GM12872 (cell line): ENCODE measurements around the gene PCDHGA8.

ENCODE experiments used
- TF ChIP-seq, protein P1 (sequence below): IDR thresholded peaks from 3 replicates; pipeline ENCODE4 v1.5.1; 2011; ENCODE audit warnings: low read depth, mild to moderate bottlenecking, low read length, moderate library complexity; ENCODE audit not compliant: insufficient read depth

The PCDHGA8 gene

DNA sequence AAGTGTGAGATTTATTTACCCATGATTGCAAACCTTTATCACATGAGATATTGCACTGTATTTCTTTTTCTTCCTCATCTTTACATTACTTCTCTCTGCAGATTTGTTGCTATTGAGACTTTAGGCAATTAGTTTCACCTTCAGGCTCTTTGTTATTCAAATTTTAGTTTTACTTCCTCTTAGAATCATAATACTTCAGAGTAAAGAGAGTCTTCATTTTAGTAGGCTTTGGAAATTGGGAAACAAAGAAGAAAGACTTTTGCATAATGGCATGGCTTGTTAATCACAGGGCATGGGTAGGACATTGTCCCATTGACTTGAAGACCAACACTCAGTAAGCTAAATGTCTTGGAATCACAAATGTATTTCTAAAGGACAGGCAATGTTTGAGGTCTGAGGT is 29.7 kb upstream of the PCDHGA8 start:
- TF ChIP-seq, protein P1, sequence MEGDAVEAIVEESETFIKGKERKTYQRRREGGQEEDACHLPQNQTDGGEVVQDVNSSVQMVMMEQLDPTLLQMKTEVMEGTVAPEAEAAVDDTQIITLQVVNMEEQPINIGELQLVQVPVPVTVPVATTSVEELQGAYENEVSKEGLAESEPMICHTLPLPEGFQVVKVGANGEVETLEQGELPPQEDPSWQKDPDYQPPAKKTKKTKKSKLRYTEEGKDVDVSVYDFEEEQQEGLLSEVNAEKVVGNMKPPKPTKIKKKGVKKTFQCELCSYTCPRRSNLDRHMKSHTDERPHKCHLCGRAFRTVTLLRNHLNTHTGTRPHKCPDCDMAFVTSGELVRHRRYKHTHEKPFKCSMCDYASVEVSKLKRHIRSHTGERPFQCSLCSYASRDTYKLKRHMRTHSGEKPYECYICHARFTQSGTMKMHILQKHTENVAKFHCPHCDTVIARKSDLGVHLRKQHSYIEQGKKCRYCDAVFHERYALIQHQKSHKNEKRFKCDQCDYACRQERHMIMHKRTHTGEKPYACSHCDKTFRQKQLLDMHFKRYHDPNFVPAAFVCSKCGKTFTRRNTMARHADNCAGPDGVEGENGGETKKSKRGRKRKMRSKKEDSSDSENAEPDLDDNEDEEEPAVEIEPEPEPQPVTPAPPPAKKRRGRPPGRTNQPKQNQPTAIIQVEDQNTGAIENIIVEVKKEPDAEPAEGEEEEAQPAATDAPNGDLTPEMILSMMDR: no peak

- TF ChIP-seq, protein P1: no peak
These were observed 28.3 kb upstream of the PCDHGA8 start, which contains the start of gene PCDHGA5 for GRCh38 chr5:141363952-141364660. Gene PCDHGA5, plus strand, starts transcription at chr5:141364162. Its CDS starts 169 bp downstream, at chr5:141364331.

DNA sequence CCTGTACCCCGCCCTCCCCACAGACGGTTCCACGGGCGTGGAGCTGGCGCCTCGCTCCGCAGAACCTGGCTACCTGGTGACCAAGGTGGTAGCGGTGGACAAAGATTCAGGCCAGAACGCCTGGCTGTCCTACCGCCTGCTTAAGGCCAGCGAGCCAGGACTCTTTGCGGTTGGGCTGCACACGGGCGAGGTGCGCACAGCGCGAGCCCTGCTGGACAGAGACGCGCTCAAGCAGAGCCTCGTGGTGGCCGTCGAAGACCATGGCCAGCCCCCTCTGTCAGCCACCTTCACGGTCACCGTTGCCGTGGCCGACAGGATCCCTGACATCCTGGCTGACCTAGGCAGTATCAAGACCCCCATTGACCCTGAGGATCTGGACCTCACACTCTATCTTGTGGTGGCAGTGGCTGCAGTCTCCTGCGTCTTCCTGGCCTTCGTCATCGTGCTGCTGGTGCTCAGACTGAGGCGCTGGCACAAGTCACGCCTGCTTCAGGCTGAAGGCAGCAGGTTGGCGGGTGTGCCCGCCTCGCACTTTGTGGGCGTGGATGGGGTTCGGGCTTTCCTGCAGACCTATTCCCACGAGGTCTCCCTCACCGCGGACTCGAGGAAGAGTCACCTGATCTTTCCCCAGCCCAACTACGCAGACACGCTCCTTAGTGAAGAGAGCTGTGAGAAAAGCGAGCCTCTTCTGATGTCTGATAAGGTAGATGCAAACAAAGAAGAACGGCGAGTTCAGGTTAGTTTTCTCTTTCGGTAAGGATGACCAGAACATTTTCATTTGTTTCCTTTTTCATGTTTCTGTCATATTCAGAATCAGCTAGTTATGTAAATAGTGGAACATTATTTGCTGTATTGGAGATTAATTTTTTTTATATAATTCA is 26.2 kb upstream of the PCDHGA8 start:
- TF ChIP-seq, protein P1: no peak

DNA sequence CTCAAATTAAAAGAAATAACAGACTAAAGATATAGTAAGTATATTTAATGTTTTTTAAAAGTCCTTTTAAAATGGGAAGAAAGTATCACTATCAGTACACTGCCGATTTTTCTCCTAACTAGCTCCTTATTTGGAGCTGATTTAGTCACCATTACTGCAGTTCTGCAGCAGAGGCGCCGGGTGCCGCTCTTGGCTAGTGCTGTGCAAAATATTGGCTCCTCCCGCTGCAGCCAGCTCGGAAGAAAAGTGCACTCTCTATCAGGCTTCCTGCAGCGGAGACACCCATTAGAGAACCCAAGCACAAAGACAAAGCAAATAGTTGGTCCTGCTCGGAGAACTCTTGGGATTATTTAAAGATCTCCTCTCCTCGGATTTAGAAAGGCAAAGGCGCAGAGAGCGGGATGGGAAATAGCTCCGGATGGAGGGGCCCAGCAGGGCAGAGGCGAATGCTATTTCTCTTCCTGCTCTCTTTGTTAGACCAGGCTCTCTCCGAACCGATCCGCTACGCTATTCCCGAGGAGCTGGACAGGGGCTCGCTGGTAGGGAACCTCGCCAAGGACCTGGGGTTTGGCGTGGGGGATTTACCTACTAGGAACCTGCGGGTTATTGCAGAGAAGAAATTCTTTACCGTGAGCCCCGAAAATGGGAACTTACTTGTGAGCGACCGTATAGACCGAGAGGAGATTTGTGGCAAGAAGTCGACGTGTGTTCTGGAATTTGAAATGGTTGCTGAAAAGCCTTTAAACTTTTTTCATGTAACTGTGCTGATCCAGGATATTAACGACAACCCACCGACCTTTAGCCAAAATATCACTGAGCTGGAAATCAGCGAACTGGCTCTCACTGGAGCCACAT is 22.2 kb upstream of the PCDHGA8 start, which contains the start of gene PCDHGB3:
TSS of gene PCDHGB3 (plus strand) at position 249 of the 855 bp plus-strand sequence. CDS start at position 402, 153 bp downstream.
- TF ChIP-seq, protein P1: peak; percentile 72

DNA sequence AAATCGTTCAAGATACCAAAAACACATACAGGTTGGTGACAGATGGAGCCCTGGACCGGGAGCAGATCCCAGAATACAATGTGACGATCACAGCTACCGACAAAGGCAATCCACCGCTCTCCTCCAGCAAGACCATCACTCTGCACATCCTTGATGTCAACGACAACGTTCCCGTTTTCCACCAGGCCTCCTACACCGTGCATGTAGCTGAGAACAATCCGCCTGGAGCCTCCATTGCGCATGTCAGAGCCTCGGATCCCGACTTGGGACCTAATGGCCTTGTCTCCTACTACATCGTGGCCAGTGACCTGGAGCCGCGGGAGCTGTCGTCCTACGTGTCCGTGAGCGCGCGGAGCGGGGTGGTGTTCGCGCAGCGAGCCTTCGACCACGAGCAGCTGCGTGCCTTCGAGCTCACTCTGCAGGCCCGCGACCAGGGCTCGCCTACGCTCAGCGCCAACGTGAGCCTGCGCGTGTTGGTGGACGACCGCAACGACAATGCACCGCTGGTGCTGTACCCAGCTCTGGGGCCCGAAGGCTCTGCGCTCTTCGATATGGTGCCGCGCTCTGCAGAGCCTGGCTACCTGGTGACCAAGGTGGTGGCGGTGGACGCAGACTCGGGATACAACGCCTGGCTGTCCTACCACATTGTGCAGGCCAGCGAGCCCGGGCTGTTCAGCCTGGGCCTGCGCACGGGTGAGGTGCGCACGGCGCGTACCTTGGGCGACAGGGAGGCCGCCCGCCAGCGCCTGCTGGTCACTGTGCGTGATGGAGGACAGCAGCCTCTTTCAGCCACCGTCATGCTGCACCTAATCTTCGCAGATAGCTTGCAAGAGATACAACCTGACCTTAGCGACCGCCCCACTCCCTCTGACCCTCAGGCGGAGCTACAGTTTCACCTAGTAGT is 20.6 kb upstream of the PCDHGA8 start:
- TF ChIP-seq, protein P1: no peak

DNA sequence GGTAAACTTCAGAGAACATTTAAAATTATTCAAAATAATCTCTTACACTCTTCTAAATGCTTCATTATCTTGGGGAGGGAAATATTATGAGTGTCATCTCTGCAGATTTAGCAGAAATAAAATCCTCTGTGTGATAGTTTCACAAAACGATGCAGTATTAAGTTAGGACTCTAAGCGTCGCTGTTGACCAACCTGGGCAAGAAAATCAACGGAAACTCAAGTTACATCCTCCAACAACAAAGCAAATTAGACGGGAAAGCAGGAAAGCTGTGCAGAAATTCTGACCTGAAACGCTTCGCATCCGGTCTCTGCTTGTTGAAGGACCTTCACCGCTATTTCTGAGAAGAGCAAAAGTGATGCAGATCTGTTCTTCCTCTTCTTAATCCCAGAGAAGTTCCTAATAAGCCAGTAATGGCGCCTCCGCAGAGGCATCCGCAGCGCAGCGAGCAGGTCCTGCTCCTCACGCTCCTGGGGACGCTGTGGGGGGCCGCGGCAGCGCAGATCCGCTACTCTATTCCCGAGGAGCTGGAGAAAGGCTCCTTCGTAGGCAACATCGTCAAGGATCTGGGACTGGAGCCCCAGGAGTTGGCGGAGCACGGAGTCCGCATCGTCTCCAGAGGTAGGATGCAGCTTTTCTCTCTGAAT is 18.6 kb upstream of the PCDHGA8 start, which contains the start of gene PCDHGA6:
TSS of gene PCDHGA6 (plus strand) at position 219 of the 645 bp plus-strand sequence. CDS start at position 412, 193 bp downstream.
- TF ChIP-seq, protein P1: peak; percentile 45; the same call in 1 of the 3 replicates
